ENCODE results near the gene TEX11.
"Not testable (repeated sequence)": the region's sequence is repeated elsewhere in the genome, so short reads cannot be mapped to it uniquely, and the experiment has no call there.

- not testable (repeated sequence) for TF ChIP-seq CTCF (IDR thresholded peaks at IDR 0.05; ENCODE audit: low read length); EZH2 (IDR thresholded peaks at IDR 0.05; ENCODE audit: borderline replicate concordance, low read length)
Measured at GRCh38 chrX:70657546-70657945, 251.0 kb downstream of the TEX11 start.
